Effector memory CD4-positive, alpha-beta T cell (primary cell): ENCODE measurements around the gene RWDD1.

Experiments used
- DNase-seq, 3 donors: peaks; one replicate each; pipeline ENCODE4 v3.0.0-alpha.2; 2020
- H3K27ac ChIP-seq: 2 replicates; pipeline ENCODE4 v1.7.0; 2013; ENCODE audit warnings: mild to moderate bottlenecking, low read length, moderate library complexity; ENCODE audit not compliant: insufficient read depth, poor library complexity, severe bottlenecking
- H3K27me3 ChIP-seq: replicated peaks from 2 replicates; pipeline ENCODE4 v1.7.0; 2013; ENCODE audit warnings: mild to moderate bottlenecking, low read length; ENCODE audit not compliant: insufficient read depth, control insufficient read depth, poor library complexity, severe bottlenecking
- H3K36me3 ChIP-seq: 2 replicates; pipeline ENCODE4 v1.7.0; 2013; ENCODE audit warnings: mild to moderate bottlenecking, low read length, moderate library complexity; ENCODE audit not compliant: control insufficient read depth, insufficient read depth
- H3K4me1 ChIP-seq: 2 replicates; pipeline ENCODE4 v1.7.0; 2013; ENCODE audit warnings: low read length, mild to moderate bottlenecking; ENCODE audit not compliant: control insufficient read depth, insufficient read depth, poor library complexity, severe bottlenecking
- H3K4me3 ChIP-seq: 2 replicates; pipeline ENCODE4 v1.7.0; 2013; ENCODE audit warnings: low read length, low read depth, mild to moderate bottlenecking; ENCODE audit not compliant: insufficient read depth, poor library complexity, severe bottlenecking
- H3K9me3 ChIP-seq: 2 replicates; pipeline ENCODE4 v1.7.0; 2013; ENCODE audit warnings: mild to moderate bottlenecking, low read length, moderate library complexity; ENCODE audit not compliant: control insufficient read depth

Gene RWDD1

GRCh38 chr6:116535109-116535508 lies 36.2 kb upstream of the RWDD1 start:
- Histone ChIP-seq H3K4me1 (no peaks in the 10 kb centered on the region), H3K9me3 (no peaks in the 10 kb centered on the region), H3K4me3 (no peak overlapping the region), H3K36me3 (no peaks in the 10 kb centered on the region), H3K27me3 (peaks cover 3% of the 10 kb centered on the region), H3K27ac (no peak overlapping the region)
- DNase-seq, result no peak

DNA sequence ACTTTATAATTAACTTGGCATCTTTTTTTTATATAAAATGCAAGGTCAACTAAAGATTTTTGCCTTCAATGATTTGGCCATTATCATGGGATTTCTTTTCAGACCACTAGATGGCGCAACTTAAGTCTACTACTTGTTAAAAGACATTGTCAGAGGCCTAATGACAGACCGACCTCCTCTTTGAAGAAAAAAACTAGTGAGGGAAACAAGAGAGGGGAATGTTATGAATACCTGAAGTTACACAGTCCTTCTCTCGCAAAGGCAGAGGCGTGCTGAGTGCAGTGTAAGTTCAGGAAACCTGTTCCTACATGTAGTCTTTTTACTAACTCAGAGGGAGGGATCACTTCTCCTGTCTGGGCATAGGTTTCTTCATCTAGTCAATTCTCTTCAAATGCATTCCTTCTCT lies 35.1 kb upstream of the RWDD1 start:
- Histone ChIP-seq H3K9me3 (no peaks in the 10 kb centered on the region), H3K4me1 (no peaks in the 10 kb centered on the region), H3K4me3 (no peak overlapping the region), H3K27ac (no peak overlapping the region), H3K27me3 (no peaks in the 10 kb centered on the region), H3K36me3 (no peaks in the 10 kb centered on the region)
- DNase-seq, result no peak

- Histone ChIP-seq H3K36me3 (no peaks in the 10 kb centered on the region), H3K27me3 (no peaks in the 10 kb centered on the region), H3K4me1 (no peaks in the 10 kb centered on the region), H3K9me3 (no peaks in the 10 kb centered on the region), H3K4me3 (no peak overlapping the region), H3K27ac (no peak overlapping the region)
- DNase-seq, result no peak
Observed at GRCh38 chr6:116542426-116542825, 28.9 kb upstream of the RWDD1 start.

DNA sequence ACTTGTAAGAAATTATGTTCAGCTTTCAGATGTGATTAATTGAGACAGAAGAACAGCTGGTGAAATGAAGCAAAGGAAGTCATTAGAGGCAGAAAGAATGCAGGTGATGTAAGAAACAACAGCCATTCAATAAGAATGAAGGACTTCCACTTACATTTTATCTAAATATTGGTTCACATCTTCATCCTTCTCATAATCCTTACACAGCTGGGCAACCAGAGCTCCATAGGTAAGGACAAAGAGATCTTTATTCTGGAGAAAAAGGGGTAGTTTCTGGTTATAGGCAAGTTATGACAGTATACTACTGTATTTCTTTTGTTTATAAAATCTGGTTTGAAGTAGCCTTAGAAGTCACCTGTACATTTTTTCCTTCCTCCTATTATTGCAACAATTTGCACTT lies 28.2 kb upstream of the RWDD1 start:
- no peaks in the 10 kb centered on the region for H3K4me1 ChIP-seq
- H3K27ac ChIP-seq, result no peak overlapping the region
- H3K27me3 ChIP-seq, result no peaks in the 10 kb centered on the region
- H3K4me3 ChIP-seq, result no peak overlapping the region
- no peaks in the 10 kb centered on the region for H3K36me3 ChIP-seq
- no peaks in the 10 kb centered on the region for H3K9me3 ChIP-seq
- no peak for DNase-seq

- H3K9me3 ChIP-seq, result no peaks in the 10 kb centered on the region
- no peak within 1 kb of the TSS for H3K27ac ChIP-seq
- H3K4me1 ChIP-seq, result no peaks in the 10 kb centered on the region
- no peaks in the 10 kb centered on the region for H3K27me3 ChIP-seq
- DNase-seq, result no peak
- no peaks in the 10 kb centered on the region for H3K36me3 ChIP-seq
- H3K4me3 ChIP-seq, result no peak within 1 kb of the TSS
Observed at GRCh38 chr6:116545651-116546050, 25.7 kb upstream of the RWDD1 start, which contains the start of gene TRAPPC3L. TSS of gene TRAPPC3L (minus strand) at chr6:116545684. CDS start at chr6:116545514, 170 bp downstream.

DNA sequence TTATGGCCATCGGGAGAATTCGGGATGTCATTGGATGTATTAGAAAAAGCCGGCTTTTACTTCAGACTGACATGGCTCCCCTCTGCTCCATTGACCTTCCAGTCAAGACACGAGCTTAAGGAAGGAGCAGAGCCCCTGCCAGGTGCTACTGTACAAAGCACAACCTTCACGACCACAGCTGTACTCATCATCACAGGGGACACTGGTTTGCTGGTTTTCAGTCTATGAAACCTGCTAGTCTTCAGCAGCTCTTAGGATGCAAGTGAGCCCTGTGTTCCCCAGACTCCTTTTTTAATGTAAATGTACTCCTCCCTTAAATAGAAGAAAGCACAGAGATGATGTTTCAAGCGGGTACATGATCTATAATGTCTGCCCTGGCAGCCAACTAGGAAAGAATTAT lies 23.9 kb upstream of the RWDD1 start:
- Histone ChIP-seq H3K4me3 (no peak overlapping the region), H3K27ac (no peak overlapping the region), H3K4me1 (no peaks in the 10 kb centered on the region), H3K9me3 (no peaks in the 10 kb centered on the region), H3K27me3 (no peaks in the 10 kb centered on the region), H3K36me3 (no peaks in the 10 kb centered on the region)
- DNase-seq, result no peak

GRCh38 chr6:116550796-116551195 lies 20.5 kb upstream of the RWDD1 start:
- H3K9me3 ChIP-seq, result no peaks in the 10 kb centered on the region

DNA sequence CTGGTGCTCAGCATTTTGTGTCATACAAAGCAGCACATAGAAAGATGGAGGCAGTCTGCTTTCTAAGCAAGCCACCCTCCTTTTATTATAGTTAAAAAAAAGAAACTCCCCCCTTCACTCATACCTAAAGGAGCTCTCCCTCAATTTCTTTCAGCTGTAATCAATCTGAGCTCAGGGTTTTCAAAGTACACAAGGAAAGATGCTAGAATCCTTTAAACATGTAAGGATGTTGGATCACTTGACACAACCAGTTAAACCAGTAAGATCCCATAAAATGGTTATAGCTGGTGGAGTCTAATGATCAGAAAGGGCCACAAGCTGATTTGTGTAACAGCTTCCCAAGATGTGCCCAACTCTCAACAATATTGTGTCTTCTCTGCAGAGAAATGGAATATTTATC lies 17.9 kb upstream of the RWDD1 start, which contains the start of gene CALHM4:
Gene CALHM4 (plus strand): TSS at position 301 of the 400 bp plus-strand sequence. CDS start 43 bp downstream, at position 344.
- DNase-seq, result no peak
- Histone ChIP-seq H3K36me3 (no peaks in the 10 kb centered on the region), H3K27ac (no peak within 1 kb of the TSS), H3K4me3 (no peak within 1 kb of the TSS), H3K9me3 (no peaks in the 10 kb centered on the region), H3K4me1 (no peaks in the 10 kb centered on the region), H3K27me3 (no peaks in the 10 kb centered on the region)

More at GRCh38 chr6:116550796-116551195, 20.5 kb upstream of the RWDD1 start:
- Histone ChIP-seq H3K27ac (no peak overlapping the region), H3K4me3 (no peak overlapping the region), H3K4me1 (no peaks in the 10 kb centered on the region), H3K27me3 (no peaks in the 10 kb centered on the region), H3K36me3 (no peaks in the 10 kb centered on the region)
- no peak for DNase-seq

GRCh38 chr6:116556065-116556464 lies 15.2 kb upstream of the RWDD1 start:
- Histone ChIP-seq H3K4me1 (no peaks in the 10 kb centered on the region), H3K27ac (no peak overlapping the region), H3K9me3 (no peaks in the 10 kb centered on the region), H3K27me3 (no peaks in the 10 kb centered on the region), H3K36me3 (no peaks in the 10 kb centered on the region), H3K4me3 (no peak overlapping the region)
- DNase-seq, result no peak

- H3K27me3 ChIP-seq, result no peaks in the 10 kb centered on the region
- no peak overlapping the region for H3K4me3 ChIP-seq
- no peaks in the 10 kb centered on the region for H3K9me3 ChIP-seq
- DNase-seq, result no peak
- H3K27ac ChIP-seq, result no peak overlapping the region
- no peaks in the 10 kb centered on the region for H3K36me3 ChIP-seq
- no peaks in the 10 kb centered on the region for H3K4me1 ChIP-seq
Observed at GRCh38 chr6:116556814-116557415, 14.4 kb upstream of the RWDD1 start.
